Astrocyte (in vitro differentiated cells and primary cell): ENCODE data around the gene SUFU.

Experiments
- EZH2 ChIP-seq: IDR thresholded peaks from 2 replicates; pipeline ENCODE4 v1.6.1; 2012; ENCODE audit warnings: mild to moderate bottlenecking, low read length, inconsistent platforms; ENCODE audit not compliant: insufficient read depth
- TF ChIP-seq, protein P1 (sequence below): IDR thresholded peaks from 2 replicates; pipeline ENCODE4 v1.5.1; 2011; ENCODE audit warnings: low read depth, mild to moderate bottlenecking, inconsistent platforms, low read length, moderate library complexity; ENCODE audit not compliant: insufficient read depth

- TF ChIP-seq, protein P1, sequence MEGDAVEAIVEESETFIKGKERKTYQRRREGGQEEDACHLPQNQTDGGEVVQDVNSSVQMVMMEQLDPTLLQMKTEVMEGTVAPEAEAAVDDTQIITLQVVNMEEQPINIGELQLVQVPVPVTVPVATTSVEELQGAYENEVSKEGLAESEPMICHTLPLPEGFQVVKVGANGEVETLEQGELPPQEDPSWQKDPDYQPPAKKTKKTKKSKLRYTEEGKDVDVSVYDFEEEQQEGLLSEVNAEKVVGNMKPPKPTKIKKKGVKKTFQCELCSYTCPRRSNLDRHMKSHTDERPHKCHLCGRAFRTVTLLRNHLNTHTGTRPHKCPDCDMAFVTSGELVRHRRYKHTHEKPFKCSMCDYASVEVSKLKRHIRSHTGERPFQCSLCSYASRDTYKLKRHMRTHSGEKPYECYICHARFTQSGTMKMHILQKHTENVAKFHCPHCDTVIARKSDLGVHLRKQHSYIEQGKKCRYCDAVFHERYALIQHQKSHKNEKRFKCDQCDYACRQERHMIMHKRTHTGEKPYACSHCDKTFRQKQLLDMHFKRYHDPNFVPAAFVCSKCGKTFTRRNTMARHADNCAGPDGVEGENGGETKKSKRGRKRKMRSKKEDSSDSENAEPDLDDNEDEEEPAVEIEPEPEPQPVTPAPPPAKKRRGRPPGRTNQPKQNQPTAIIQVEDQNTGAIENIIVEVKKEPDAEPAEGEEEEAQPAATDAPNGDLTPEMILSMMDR: no peak
- no peak for TF ChIP-seq EZH2
Measured at GRCh38 chr10:102648269-102648888, 144.6 kb downstream of the SUFU start.
